ENCODE data around the gene ANKRD23. TPM values are rescaled to one million over a fixed set of nuclear protein-coding genes. Genes with fewer than 3 reads are reported as not detected.

ANKRD23 gene
- total RNA-seq, 2 experiments from 2014 or later = 6.5 to 6.7 TPM

- Histone ChIP-seq H3K4me2 (ENCODE audit: low read length) (no peak overlapping the region), H4K20me1 (ENCODE audit: insufficient read depth, low read length) (no peaks in the 10 kb centered on the region), H3K9me2 (ENCODE audit: insufficient read depth, low read length) (no peaks in the 10 kb centered on the region), H3K27ac (ENCODE audit: low read depth, low read length, poor library complexity, severe bottlenecking) (no peak overlapping the region), H3K79me2 (ENCODE audit: insufficient read depth, low read depth, low read length) (no peaks in the 10 kb centered on the region), H3K9me3 (ENCODE audit: low read length) (no peaks in the 10 kb centered on the region), H2AFZ (ENCODE audit: low read length) (no peak overlapping the region), H3K4me3 (ENCODE audit: low read depth, low read length, poor library complexity, severe bottlenecking) (no peak overlapping the region), H3K36me3 (ENCODE audit: insufficient read depth, low read length) (peaks cover 86% of the 10 kb centered on the region), H3K4me1 (ENCODE audit: insufficient read depth, low read length, poor library complexity, severe bottlenecking) (peaks cover 11% of the 10 kb centered on the region)
- ChIA-PET CTCF (ENCODE audit: unreplicated experiment) (no interaction called here), POLR2A (no interaction called here)
- BruUV-seq (replicated peaks) = no TSS peak
- DNase-seq (ENCODE audit: low spot score) = no peak
- intact Hi-C loops (cut with micrococcal nuclease; ENCODE audit: unreplicated experiment) = no loop called here
- TF ChIP-seq CTCF (conservative IDR thresholded peaks at IDR 0.05; ENCODE audit: low read length) = no peak
- no peak for TF ChIP-seq EZH2phosphoT487 (IDR thresholded peaks at IDR 0.05; ENCODE audit: borderline replicate concordance, low read depth, low read length)
Observed at GRCh38 chr2:96828874-96829273, 14.9 kb downstream of the ANKRD23 start.

- TF ChIP-seq EZH2phosphoT487 (IDR thresholded peaks at IDR 0.05; ENCODE audit: borderline replicate concordance, low read depth, low read length) (no peak), CTCF (conservative IDR thresholded peaks at IDR 0.05; ENCODE audit: low read length) (no peak)
- Histone ChIP-seq H3K4me2 (ENCODE audit: low read length) (no peak overlapping the region), H3K4me1 (ENCODE audit: insufficient read depth, low read length, poor library complexity, severe bottlenecking) (peaks cover 8% of the 10 kb centered on the region), H3K4me3 (ENCODE audit: low read depth, low read length, poor library complexity, severe bottlenecking) (no peak overlapping the region), H4K20me1 (ENCODE audit: insufficient read depth, low read length) (no peaks in the 10 kb centered on the region), H3K9me2 (ENCODE audit: insufficient read depth, low read length) (no peaks in the 10 kb centered on the region), H3K36me3 (ENCODE audit: insufficient read depth, low read length) (peaks cover 85% of the 10 kb centered on the region), H3K9me3 (ENCODE audit: low read length) (no peaks in the 10 kb centered on the region), H3K79me2 (ENCODE audit: insufficient read depth, low read depth, low read length) (no peaks in the 10 kb centered on the region), H2AFZ (ENCODE audit: low read length) (no peak overlapping the region), H3K27ac (ENCODE audit: low read depth, low read length, poor library complexity, severe bottlenecking) (no peak overlapping the region)
- intact Hi-C loops (cut with micrococcal nuclease; ENCODE audit: unreplicated experiment) = no loop called here
- ChIA-PET POLR2A (no interaction called here), CTCF (ENCODE audit: unreplicated experiment) (no interaction called here)
- BruUV-seq (replicated peaks) = no TSS peak
- no peak for DNase-seq (ENCODE audit: low spot score)
Observed at GRCh38 chr2:96828436-96828835, 15.4 kb downstream of the ANKRD23 start.

GRCh38 chr2:96826546-96827278 lies 17.1 kb downstream of the ANKRD23 start:
- BruUV-seq (replicated peaks) = no TSS peak

More at GRCh38 chr2:96826546-96827278, 17.1 kb downstream of the ANKRD23 start:
- DNase-seq (ENCODE audit: low spot score) = no peak
- Histone ChIP-seq H3K9me2 (ENCODE audit: insufficient read depth, low read length) (no peaks in the 10 kb centered on the region), H3K4me2 (ENCODE audit: low read length) (no peak overlapping the region), H3K36me3 (ENCODE audit: insufficient read depth, low read length) (peaks cover 82% of the 10 kb centered on the region), H3K27ac (ENCODE audit: low read depth, low read length, poor library complexity, severe bottlenecking) (no peak overlapping the region), H2AFZ (ENCODE audit: low read length) (no peak overlapping the region), H3K79me2 (ENCODE audit: insufficient read depth, low read depth, low read length) (peaks cover under 1% of the 10 kb centered on the region; the same call in 1 of the 2 replicates), H3K4me3 (ENCODE audit: low read depth, low read length, poor library complexity, severe bottlenecking) (no peak overlapping the region), H3K4me1 (ENCODE audit: insufficient read depth, low read length, poor library complexity, severe bottlenecking) (no peaks in the 10 kb centered on the region), H3K9me3 (ENCODE audit: low read length) (no peaks in the 10 kb centered on the region), H4K20me1 (ENCODE audit: insufficient read depth, low read length) (no peaks in the 10 kb centered on the region; the same call in 1 of the 2 replicates)
- POLR2A ChIA-PET = no interaction called here
- intact Hi-C loops (cut with micrococcal nuclease; ENCODE audit: unreplicated experiment) = no loop called here
- CTCF ChIA-PET (ENCODE audit: unreplicated experiment) = no interaction called here
- TF ChIP-seq EZH2phosphoT487 (IDR thresholded peaks at IDR 0.05; ENCODE audit: borderline replicate concordance, low read depth, low read length) (no peak), CTCF (conservative IDR thresholded peaks at IDR 0.05; ENCODE audit: low read length) (no peak)

Data from OCI-LY7 (cell line).